PC-9 (cell line): ENCODE results near the gene FAM124B.

Experiments used
- EZH2 ChIP-seq: fragments of 200-600 bp; sonication (generic); IDR thresholded peaks from 2 replicates; pipeline ENCODE4 v1.8.0; 2017; ENCODE audit warnings: antibody characterized with exemption, low read depth
- TF ChIP-seq, protein P1 (sequence below): fragments of 200-600 bp; sonication (generic); conservative IDR thresholded peaks from 2 replicates; pipeline ENCODE4 v1.6.1; 2017; ENCODE audit warnings: mixed run types, antibody characterized with exemption, mild to moderate bottlenecking, moderate library complexity

DNA sequence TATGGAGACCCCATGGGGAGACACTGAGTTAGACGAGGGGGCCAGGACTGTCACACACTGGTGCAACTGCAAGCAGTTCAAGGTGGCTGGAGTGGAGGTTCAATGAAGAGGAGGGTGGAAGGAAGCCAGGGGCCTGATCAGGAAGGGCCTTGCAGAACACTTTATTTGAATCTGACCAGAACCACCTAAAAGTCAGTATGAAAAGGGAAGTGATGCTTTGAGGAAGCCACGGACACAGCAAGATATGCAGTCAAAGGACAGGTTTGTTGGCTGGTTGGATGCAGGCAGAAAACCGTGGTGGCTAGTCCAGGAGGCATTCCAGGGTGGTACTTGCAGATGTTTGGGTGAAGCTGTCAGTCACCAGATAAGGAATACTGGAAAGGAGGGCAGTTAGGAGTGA, 3.5 kb upstream of the FAM124B start:
- TF ChIP-seq, protein P1, sequence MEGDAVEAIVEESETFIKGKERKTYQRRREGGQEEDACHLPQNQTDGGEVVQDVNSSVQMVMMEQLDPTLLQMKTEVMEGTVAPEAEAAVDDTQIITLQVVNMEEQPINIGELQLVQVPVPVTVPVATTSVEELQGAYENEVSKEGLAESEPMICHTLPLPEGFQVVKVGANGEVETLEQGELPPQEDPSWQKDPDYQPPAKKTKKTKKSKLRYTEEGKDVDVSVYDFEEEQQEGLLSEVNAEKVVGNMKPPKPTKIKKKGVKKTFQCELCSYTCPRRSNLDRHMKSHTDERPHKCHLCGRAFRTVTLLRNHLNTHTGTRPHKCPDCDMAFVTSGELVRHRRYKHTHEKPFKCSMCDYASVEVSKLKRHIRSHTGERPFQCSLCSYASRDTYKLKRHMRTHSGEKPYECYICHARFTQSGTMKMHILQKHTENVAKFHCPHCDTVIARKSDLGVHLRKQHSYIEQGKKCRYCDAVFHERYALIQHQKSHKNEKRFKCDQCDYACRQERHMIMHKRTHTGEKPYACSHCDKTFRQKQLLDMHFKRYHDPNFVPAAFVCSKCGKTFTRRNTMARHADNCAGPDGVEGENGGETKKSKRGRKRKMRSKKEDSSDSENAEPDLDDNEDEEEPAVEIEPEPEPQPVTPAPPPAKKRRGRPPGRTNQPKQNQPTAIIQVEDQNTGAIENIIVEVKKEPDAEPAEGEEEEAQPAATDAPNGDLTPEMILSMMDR, result no peak
- no peak for TF ChIP-seq EZH2
